Kidney (tissue), 14 donors: ENCODE measurements around the gene C12orf75. TPM values are rescaled to one million over a fixed set of nuclear protein-coding genes. Genes with fewer than 3 reads are reported as not detected.
"Not testable (repeated sequence)": the region's sequence is repeated elsewhere in the genome, so short reads cannot be mapped to it uniquely, and the experiment has no call there.

Experiments used
- DNase-seq, 5 donors: peaks; one replicate each; pipeline ENCODE4 v3.0.0-alpha.2; 2013 to 2020
- FAIRE-seq: peaks from 2 replicates; lab custom pipeline; 2012; peaks lifted over from hg19 to GRCh38; lab: Jason Lieb, UNC
- H3K27ac ChIP-seq, 2 donors: one replicate each; pipeline ENCODE4 v1.7.0; 2013; ENCODE audit warnings: low read depth in 2 of 2, low read length in 2 of 2, inconsistent platforms in 1 of 2
- H3K27me3 ChIP-seq: one replicate; pipeline ENCODE4 v1.7.1; 2013; ENCODE audit warnings: low read length, inconsistent platforms; ENCODE audit not compliant: control insufficient read depth, insufficient read depth
- H3K36me3 ChIP-seq, 3 donors: one replicate each; pipeline versions ENCODE4 v1.7.0 to v1.7.1; 2013; ENCODE audit warnings: low read length in 3 of 3, control low read depth in 1 of 3, inconsistent platforms in 1 of 3; ENCODE audit not compliant: insufficient read depth in 3 of 3, control insufficient read depth in 2 of 3
- H3K4me1 ChIP-seq, 3 donors: one replicate each; pipeline versions ENCODE4 v1.7.0 to v1.7.1; 2013; ENCODE audit warnings: low read length in 3 of 3, inconsistent platforms in 1 of 3, low read depth in 1 of 3; ENCODE audit not compliant: control insufficient read depth in 2 of 3, insufficient read depth in 2 of 3
- H3K4me3 ChIP-seq, 3 donors: one replicate each; pipeline versions ENCODE4 v1.7.0 to v1.8.1; 2013; ENCODE audit warnings: low read length in 3 of 3, control low read depth in 1 of 3, inconsistent platforms in 1 of 3
- H3K9ac ChIP-seq, 3 donors: one replicate each; pipeline versions ENCODE4 v1.7.0 to v1.7.1; 2013; ENCODE audit warnings: low read length in 3 of 3, control low read depth in 1 of 3, inconsistent platforms in 1 of 3
- H3K9me3 ChIP-seq, 3 donors: one replicate each; pipeline versions ENCODE4 v1.7.0 to v1.7.1; 2013; ENCODE audit warnings: low read length in 3 of 3, control low read depth in 1 of 3, inconsistent platforms in 1 of 3; ENCODE audit not compliant: control insufficient read depth in 2 of 3, insufficient read depth in 1 of 3
- intact Hi-C: fragments of 100-400 bp; cut with DNase I; formaldehyde crosslinking; loops from one replicate; pipeline ENCODE4 v1.11.1; 2022
- polyA plus RNA-seq: library from polyadenylated mRNA; stranded (reverse); fragments of 350-450 nt; fragmentation: Illumina TruSeq; extraction: RNeasy Lipid Tissue Mini Kit (QIAGEN cat#74804); gene quantifications from one replicate; pipeline ENCODE4 v1.2.3, GENCODE V29; 2014; ENCODE audit warnings: low read depth, low replicate concordance; ENCODE audit not compliant: insufficient read depth
- total RNA-seq: library from RNA; stranded (reverse); fragmentation: NEBNext Ultra II Directional; extraction: Animal tissue kit (Norgen Biotek cat#: 25700); gene quantifications from one replicate; pipeline ENCODE4 v1.2.1, GENCODE V29; 2021
- TF ChIP-seq, protein P1 (sequence below): IDR thresholded peaks from 3 replicates; pipeline ENCODE4 v1.5.1; 2012; ENCODE audit warnings: mild to moderate bottlenecking, moderate library complexity, borderline replicate concordance; ENCODE audit not compliant: insufficient read depth; ENCODE audit errors: extremely low read depth
- donor health status: control.
- donor health status: control.
- donor health status: control.
- donor health status: control.
- donor health status: control.
- donor health status: DM: yes; HTN: yes; CAD: no.
- donor health status: Normal renal cell carcinoma (clear cell type).

C12orf75 gene
- total and polyA plus RNA-seq, 2 donors from 2014 or later, result 107 to 127 TPM

- no peak overlapping the region for H3K4me3 ChIP-seq
- H3K27me3 ChIP-seq, result no peaks in the 10 kb centered on the region
- H3K27ac ChIP-seq, result no peak overlapping the region
- FAIRE-seq (no peak), DNase-seq (no peak)
- TF ChIP-seq, protein P1, sequence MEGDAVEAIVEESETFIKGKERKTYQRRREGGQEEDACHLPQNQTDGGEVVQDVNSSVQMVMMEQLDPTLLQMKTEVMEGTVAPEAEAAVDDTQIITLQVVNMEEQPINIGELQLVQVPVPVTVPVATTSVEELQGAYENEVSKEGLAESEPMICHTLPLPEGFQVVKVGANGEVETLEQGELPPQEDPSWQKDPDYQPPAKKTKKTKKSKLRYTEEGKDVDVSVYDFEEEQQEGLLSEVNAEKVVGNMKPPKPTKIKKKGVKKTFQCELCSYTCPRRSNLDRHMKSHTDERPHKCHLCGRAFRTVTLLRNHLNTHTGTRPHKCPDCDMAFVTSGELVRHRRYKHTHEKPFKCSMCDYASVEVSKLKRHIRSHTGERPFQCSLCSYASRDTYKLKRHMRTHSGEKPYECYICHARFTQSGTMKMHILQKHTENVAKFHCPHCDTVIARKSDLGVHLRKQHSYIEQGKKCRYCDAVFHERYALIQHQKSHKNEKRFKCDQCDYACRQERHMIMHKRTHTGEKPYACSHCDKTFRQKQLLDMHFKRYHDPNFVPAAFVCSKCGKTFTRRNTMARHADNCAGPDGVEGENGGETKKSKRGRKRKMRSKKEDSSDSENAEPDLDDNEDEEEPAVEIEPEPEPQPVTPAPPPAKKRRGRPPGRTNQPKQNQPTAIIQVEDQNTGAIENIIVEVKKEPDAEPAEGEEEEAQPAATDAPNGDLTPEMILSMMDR, result no peak
- no peaks in the 10 kb centered on the region for H3K9me3 ChIP-seq
- intact Hi-C loops, result no loop called here
- H3K4me1 ChIP-seq, result no peaks in the 10 kb centered on the region
- no peaks in the 10 kb centered on the region for H3K36me3 ChIP-seq
- H3K9ac ChIP-seq, result no peak overlapping the region
Observed at GRCh38 chr12:105403095-105403494, 72.6 kb downstream of the C12orf75 start.

DNA sequence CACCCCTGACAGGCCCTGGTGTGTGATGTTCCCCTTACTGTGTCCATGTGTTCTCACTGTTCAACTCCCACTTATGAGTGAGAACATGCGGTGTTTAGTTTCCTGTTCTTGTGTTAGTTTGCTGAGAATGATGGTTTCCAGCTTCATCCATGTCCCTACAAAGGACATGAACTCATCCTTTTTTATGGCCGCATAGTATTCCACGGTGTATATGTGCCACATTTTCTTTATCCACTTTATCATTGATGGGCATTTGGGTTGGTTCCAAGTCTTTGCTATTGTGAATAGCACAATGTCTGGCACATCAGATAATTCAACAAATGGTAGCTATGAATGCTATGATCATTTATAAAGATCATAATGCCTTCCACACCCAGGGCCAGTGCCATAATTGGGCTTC lies 73.6 kb downstream of the C12orf75 start:
- H3K36me3 ChIP-seq, H3K4me1 ChIP-seq, FAIRE-seq, H3K9me3 ChIP-seq, H3K9ac ChIP-seq, DNase-seq, H3K27ac ChIP-seq, H3K27me3 ChIP-seq, H3K4me3 ChIP-seq, intact Hi-C loops: not testable (repeated sequence)

DNA sequence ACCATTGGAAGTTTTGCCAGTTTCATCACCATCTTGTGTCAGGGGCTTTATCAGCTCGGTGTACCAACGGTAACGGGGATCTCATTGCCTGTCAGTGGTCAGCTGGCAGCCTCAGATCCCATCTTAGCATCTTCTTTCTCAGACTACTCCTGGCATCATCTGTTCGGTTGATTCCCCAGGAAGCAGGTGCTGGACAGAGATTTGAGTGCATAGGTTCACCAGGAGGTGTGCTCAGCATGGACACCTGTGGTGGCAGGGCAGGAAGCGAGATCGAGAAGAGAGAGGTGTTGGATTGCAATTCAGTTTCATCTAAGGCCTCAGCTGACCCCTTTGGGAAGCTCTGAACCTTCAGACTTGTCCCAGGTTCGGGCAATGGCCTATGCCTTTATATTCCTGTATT lies 76.0 kb downstream of the C12orf75 start:
- DNase-seq (no peak), FAIRE-seq (no peak)
- no peak overlapping the region for H3K9ac ChIP-seq
- H3K27me3 ChIP-seq, result no peaks in the 10 kb centered on the region
- H3K36me3 ChIP-seq, result no peaks in the 10 kb centered on the region
- no peak overlapping the region for H3K4me3 ChIP-seq
- H3K4me1 ChIP-seq, result no peaks in the 10 kb centered on the region
- no peak overlapping the region for H3K27ac ChIP-seq
- no peaks in the 10 kb centered on the region for H3K9me3 ChIP-seq
- TF ChIP-seq, protein P1, result no peak
- intact Hi-C loops, result no loop called here

DNA sequence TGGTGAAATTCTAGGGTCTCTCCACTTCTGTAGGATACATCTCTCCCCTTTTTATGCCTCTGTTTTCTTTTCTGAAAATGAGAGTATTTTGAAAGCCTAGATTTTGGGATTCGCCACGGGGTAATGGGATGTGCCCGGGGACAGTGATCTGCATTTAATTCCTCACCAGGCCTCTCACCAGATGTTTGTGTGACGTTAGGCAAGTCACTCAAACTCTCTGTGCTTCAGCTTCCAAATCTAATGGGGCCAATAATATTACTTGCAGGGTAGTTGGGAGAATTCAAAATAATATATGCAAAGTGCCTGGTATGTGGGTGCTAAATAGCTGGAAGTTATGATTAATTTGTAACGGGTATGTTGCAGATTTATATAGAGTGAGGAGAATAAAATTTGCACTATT lies 78.8 kb downstream of the C12orf75 start:
- Histone ChIP-seq H3K27me3 (no peaks in the 10 kb centered on the region), H3K4me3 (no peak overlapping the region), H3K27ac (no peak overlapping the region), H3K9me3 (no peaks in the 10 kb centered on the region), H3K36me3 (no peaks in the 10 kb centered on the region), H3K4me1 (no peaks in the 10 kb centered on the region), H3K9ac (no peak overlapping the region)
- DNase-seq (no peak), FAIRE-seq (no peak)
- TF ChIP-seq, protein P1, result no peak
- intact Hi-C loops, result no loop called here
